ENCODE measurements around the gene DNAH9. TPM values are rescaled to one million over a fixed set of nuclear protein-coding genes. Genes with fewer than 3 reads are reported as not detected.

The DNAH9 gene
- total and polyA plus RNA-seq, 2 of the 8 experiments (the other 6 are each of a cell fraction or from before 2014, with no cell fraction given), result 0.21 to 0.86 TPM

DNA sequence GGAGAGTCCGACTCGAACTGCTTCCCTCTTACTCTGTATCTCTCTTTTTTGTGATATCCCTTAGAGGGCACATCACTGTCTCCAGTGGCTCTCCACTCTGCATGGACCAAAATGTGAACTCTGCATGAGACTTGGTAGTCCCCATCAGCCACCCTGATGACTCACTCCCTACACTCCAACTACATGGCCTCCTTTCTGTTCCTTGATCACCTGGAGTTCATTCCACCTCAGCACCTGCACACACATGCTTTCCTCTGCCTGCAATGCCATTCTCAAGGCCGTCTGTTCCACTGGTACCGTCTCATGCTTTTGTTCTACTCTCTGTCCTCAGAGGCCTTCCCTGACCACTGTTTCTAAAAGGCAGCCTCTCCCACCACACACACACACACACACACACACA, 109.3 kb downstream of the DNAH9 start:
- Histone ChIP-seq H2AFZ (ENCODE audit: low read length) (peak overlapping the region; percentile 74), H3K18ac (ENCODE audit: extremely low read depth, low read length) (no peak overlapping the region), H3K23ac (ENCODE audit: insufficient read length) (no peak overlapping the region), H3K79me2 (ENCODE audit: control insufficient read depth in 1 of 2, insufficient read depth in 2 of 2, low read length in 2 of 2) (no peaks in the 10 kb centered on the region), H3K23me2 (ENCODE audit: low read depth, low read length) (no peaks in the 10 kb centered on the region), H3K27me3 (replicated peaks in 1 of 4; ENCODE audit: control insufficient read depth in 3 of 4, extremely low read depth in 1 of 4, insufficient read depth in 3 of 4, low read length in 3 of 4) (no peaks in the 10 kb centered on the region), H2BK15ac (ENCODE audit: low read length) (no peak overlapping the region), H3K56ac (replicated peaks; ENCODE audit: insufficient read length, low read depth, low read length) (no peak overlapping the region), H3K79me1 (ENCODE audit: low read depth, low read length) (no peaks in the 10 kb centered on the region), H2BK12ac (ENCODE audit: low read depth, low read length) (peak overlapping the region; percentile 65; the same call in 1 of the 2 replicates), H3K14ac (ENCODE audit: insufficient read length) (no peak overlapping the region), H3K4me1 (replicated peaks in 1 of 4; ENCODE audit: control insufficient read depth in 3 of 4, insufficient read depth in 4 of 4, low read length in 3 of 4) (peaks cover 0 to 2% (median 0%) of the 10 kb centered on the region in 4 experiments; a peak in 1 of 7 replicates), H4K8ac (ENCODE audit: extremely low read depth, insufficient read depth, low read length) (0 out of 2 replicates have a peak overlapping the region, but pooled peaks have one; percentile 5), H3K36me3 (ENCODE audit: control insufficient read depth in 2 of 4, insufficient read depth in 4 of 4, low read length in 3 of 4) (no peaks in the 10 kb centered on the region), H3K9me3 (ENCODE audit: insufficient read depth in 2 of 2, low read depth in 1 of 2, low read length in 1 of 2) (no peaks in the 10 kb centered on the region), H4K91ac (replicated peaks; ENCODE audit: insufficient read length, low read length) (no peak overlapping the region), H4K5ac (ENCODE audit: insufficient read length, low read depth, low read length) (no peak overlapping the region), H2BK120ac (replicated peaks; ENCODE audit: low read depth, low read length) (no peak overlapping the region), H2BK5ac (ENCODE audit: low read depth, low read length) (no peak overlapping the region), H3K27ac (ENCODE audit: low read depth, low read length) (no peak overlapping the region), H3K4ac (replicated peaks; ENCODE audit: insufficient read length, low read depth, low read length) (no peak overlapping the region), H3K9ac (replicated peaks in 1 of 4; ENCODE audit: extremely low read depth in 1 of 4, low read depth in 3 of 4, low read length in 3 of 4) (no peak overlapping the region), H3K4me3 (ENCODE audit: extremely low read depth in 1 of 4, insufficient read depth in 2 of 4, low read depth in 3 of 4, low read length in 4 of 4) (no peak overlapping the region), H2BK20ac (ENCODE audit: low read length) (no peak overlapping the region), H3K4me2 (ENCODE audit: insufficient read depth in 1 of 2, low read depth in 2 of 2, low read length in 2 of 2) (no peak overlapping the region), H2AK5ac (ENCODE audit: low read depth, low read length) (no peak overlapping the region), H4K20me1 (replicated peaks in 1 of 2; ENCODE audit: control insufficient read depth in 1 of 2, insufficient read depth in 2 of 2, low read length in 2 of 2) (no peaks in the 10 kb centered on the region)
- WGBS, 2 experiments (ENCODE audit: extremely low coverage in 1 of 2, insufficient coverage in 1 of 2, insufficient read length in 1 of 2, insufficient replicate concordance in 2 of 2, low coverage in 1 of 2, low lambda C conversion rate in 2 of 2, missing lambda C conversion rate in 1 of 2), result 84% methylated on average over 4 of the region's 4 CpGs; no CpG with 5 or more reads in 1 of the 2 experiments
- ChIA-PET CTCF (ENCODE audit: partially characterized antibody) (no interaction called here), POLR2A (ENCODE audit: partially characterized antibody) (no interaction called here)
- TF ChIP-seq POLR2A (IDR thresholded peaks at IDR 0.05; ENCODE audit: control extremely low read depth in 1 of 2, low read depth in 2 of 2, low read length in 2 of 2) (no peak), TAF1 (IDR thresholded peaks at IDR 0.05; ENCODE audit: low read depth, low read length) (no peak), SIX5 (IDR thresholded peaks at IDR 0.05; ENCODE audit: low read depth, low read length) (no peak), KDM4A (IDR thresholded peaks at IDR 0.05; ENCODE audit: low read depth, low read length, severe bottlenecking) (no peak), PHF8 (conservative IDR thresholded peaks at IDR 0.05; ENCODE audit: low read depth, low read length) (no peak), SAP30 (IDR thresholded peaks at IDR 0.05; ENCODE audit: insufficient read depth, insufficient replicate concordance, low read length) (no peak), KDM5A (IDR thresholded peaks at IDR 0.05; ENCODE audit: low read length) (no peak), EZH2 (IDR thresholded peaks at IDR 0.05; ENCODE audit: low read depth, low read length, severe bottlenecking) (no peak), RFX5 (IDR thresholded peaks at IDR 0.05; ENCODE audit: borderline replicate concordance, low read depth, low read length) (no peak)
- TF ChIP-seq, protein P1, sequence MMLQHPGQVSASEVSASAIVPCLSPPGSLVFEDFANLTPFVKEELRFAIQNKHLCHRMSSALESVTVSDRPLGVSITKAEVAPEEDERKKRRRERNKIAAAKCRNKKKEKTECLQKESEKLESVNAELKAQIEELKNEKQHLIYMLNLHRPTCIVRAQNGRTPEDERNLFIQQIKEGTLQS (IDR thresholded peaks at IDR 0.05; ENCODE audit: insufficient read depth, low read depth, low read length), result no peak
- DNase-seq (ENCODE audit: low read depth in 1 of 2, low spot score in 2 of 2) (no peak), FAIRE-seq (no peak)

Data from H1 (cell line).